Measurements from ENCODE around the gene RTKN.

GRCh38 chr2:74450570-74451190 is 8.9 kb upstream of the RTKN start:
- TF ChIP-seq STAG1 (CRISPR knock-in tag; IDR thresholded peaks at IDR 0.05; ENCODE audit: borderline replicate concordance) (no peak), CTCF (IDR thresholded peaks at IDR 0.05 in 2 of 3, conservative IDR thresholded peaks at IDR 0.05 in 1 of 3; ENCODE audit: insufficient read depth in 2 of 3, low read depth in 1 of 3, low read length in 3 of 3) (no peak), ILK (tag; IDR thresholded peaks at IDR 0.05; ENCODE audit: borderline replicate concordance, low read depth) (no peak), ZNF174 (CRISPR knock-in tag; IDR thresholded peaks at IDR 0.05) (no peak), PCBP1 (IDR thresholded peaks at IDR 0.05; ENCODE audit: low read depth, low read length, poor library complexity, severe bottlenecking) (no peak)

All from K562 (cell line).